Hepatocyte (in vitro differentiated cells): ENCODE results near the gene PHLDB1.

Source experiments
- EZH2 ChIP-seq: fragments of 200-600 bp; sonication (generic); IDR thresholded peaks from 2 replicates; pipeline ENCODE4 v1.6.1; 2016; ENCODE audit warnings: antibody characterized with exemption, mild to moderate bottlenecking, borderline replicate concordance
- TF ChIP-seq, protein P1 (sequence below): fragments of 200-600 bp; sonication (generic); IDR thresholded peaks from 2 replicates; pipeline ENCODE4 v1.5.1; 2016; ENCODE audit warnings: antibody characterized with exemption, mild to moderate bottlenecking; ENCODE audit not compliant: poor library complexity

DNA sequence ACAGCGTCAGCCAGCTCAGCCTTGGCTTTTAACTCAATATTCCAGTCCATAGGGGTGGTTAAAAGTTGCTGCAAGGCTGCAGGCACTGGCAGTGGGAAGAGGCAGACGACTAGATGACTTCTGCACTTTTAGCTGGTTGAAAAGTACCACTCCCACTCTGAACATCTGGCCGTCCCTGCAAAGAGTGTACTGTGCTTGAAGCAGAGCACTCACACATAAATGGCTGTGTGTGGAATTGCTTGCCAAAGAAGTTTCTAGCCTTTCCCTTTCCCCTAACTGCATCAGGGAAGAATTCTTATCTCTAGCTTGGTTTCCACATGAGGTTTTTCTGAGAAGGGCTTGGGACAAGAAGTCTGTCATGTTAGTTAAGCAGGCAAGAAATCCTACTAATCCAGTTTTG, 5.1 kb upstream of the PHLDB1 start:
- TF ChIP-seq EZH2: no peak
- TF ChIP-seq, protein P1, sequence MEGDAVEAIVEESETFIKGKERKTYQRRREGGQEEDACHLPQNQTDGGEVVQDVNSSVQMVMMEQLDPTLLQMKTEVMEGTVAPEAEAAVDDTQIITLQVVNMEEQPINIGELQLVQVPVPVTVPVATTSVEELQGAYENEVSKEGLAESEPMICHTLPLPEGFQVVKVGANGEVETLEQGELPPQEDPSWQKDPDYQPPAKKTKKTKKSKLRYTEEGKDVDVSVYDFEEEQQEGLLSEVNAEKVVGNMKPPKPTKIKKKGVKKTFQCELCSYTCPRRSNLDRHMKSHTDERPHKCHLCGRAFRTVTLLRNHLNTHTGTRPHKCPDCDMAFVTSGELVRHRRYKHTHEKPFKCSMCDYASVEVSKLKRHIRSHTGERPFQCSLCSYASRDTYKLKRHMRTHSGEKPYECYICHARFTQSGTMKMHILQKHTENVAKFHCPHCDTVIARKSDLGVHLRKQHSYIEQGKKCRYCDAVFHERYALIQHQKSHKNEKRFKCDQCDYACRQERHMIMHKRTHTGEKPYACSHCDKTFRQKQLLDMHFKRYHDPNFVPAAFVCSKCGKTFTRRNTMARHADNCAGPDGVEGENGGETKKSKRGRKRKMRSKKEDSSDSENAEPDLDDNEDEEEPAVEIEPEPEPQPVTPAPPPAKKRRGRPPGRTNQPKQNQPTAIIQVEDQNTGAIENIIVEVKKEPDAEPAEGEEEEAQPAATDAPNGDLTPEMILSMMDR: no peak
